Right lobe of liver (tissue), 6 donors: ENCODE data around the gene SAFB2. TPM values are rescaled to one million over a fixed set of nuclear protein-coding genes. Genes with fewer than 3 reads are reported as not detected.

Experiments used
- ATAC-seq, 4 donors: fragments of 200-7000 bp; cut with Tn5 transposase; one replicate each; pipeline ENCODE4 v1.9.1; 2020; ENCODE audit warnings: mild to moderate bottlenecking in 4 of 4, moderate library complexity in 4 of 4
- DNase-seq, 3 donors: peaks; one replicate each; pipeline ENCODE4 v3.0.0-alpha.2; 2020
- H3K27ac ChIP-seq, 3 donors: fragments of 200-600 bp; one replicate each; pipeline ENCODE4 v1.8.0; 2022
- H3K27me3 ChIP-seq, 2 donors: fragments of 200-600 bp; one replicate each; pipeline ENCODE4 v1.8.0; 2022
- H3K36me3 ChIP-seq, 4 donors: fragments of 200-600 bp; sonication (generic) in 1 of 4; one replicate each; pipeline versions ENCODE4 v1.5.1 to v1.8.0; 2017 to 2022; ENCODE audit warnings: control low read depth in 1 of 4
- H3K4me1 ChIP-seq, 4 donors: fragments of 200-600 bp; sonication (generic) in 1 of 4; one replicate each; pipeline versions ENCODE4 v1.5.1 to v1.8.0; 2017 to 2022; ENCODE audit warnings: control low read depth in 1 of 4
- H3K4me3 ChIP-seq, 3 donors: fragments of 200-600 bp; one replicate each; pipeline ENCODE4 v1.8.0; 2022
- H3K9me3 ChIP-seq, 4 donors: fragments of 200-600 bp; sonication (generic) in 1 of 4; one replicate each; pipeline versions ENCODE4 v1.5.1 to v1.8.0; 2017 to 2022; ENCODE audit warnings: control low read depth in 1 of 4
- CTCF ChIP-seq, 4 donors: fragments of 200-600 bp in 3 of 4; fragments of 450-650 bp in 1 of 4; IDR thresholded peaks; one replicate each; pipeline versions ENCODE4 v1.5.1 to v1.8.0; 2016 to 2022; ENCODE audit warnings: antibody characterized with exemption in 4 of 4, mild to moderate bottlenecking in 2 of 4
- POLR2A ChIP-seq: fragments of 450-650 bp; IDR thresholded peaks from one replicate; pipeline ENCODE4 v1.6.1; 2017; ENCODE audit warnings: antibody characterized with exemption, mild to moderate bottlenecking
- WGBS: methylation state at CpG from one replicate; pipeline ENCODE4 v1.1.6; 2018; ENCODE audit warnings: low coverage, low lambda C conversion rate; ENCODE audit not compliant: insufficient coverage; ENCODE audit errors: missing lambda C conversion rate; 5-methylcytosine and 5-hydroxymethylcytosine counted together
- intact Hi-C, 2 donors: fragments of 100-400 bp; cut with DNase I; formaldehyde crosslinking; loops; one replicate each; pipeline versions ENCODE4 v1.11.2 to v1.14.1; 2022
- total RNA-seq, 6 experiments: library from RNA; depleted of rRNA in 2 of 6; stranded (reverse); fragments of >200 nt in 2 of 6; fragmentation: NEBNext Ultra II Directional in 3 of 6; extraction: Animal tissue kit (Norgen Biotek cat#: 25700) in 3 of 6; gene quantifications; one replicate each; pipeline versions ENCODE4 v1.1.0 to v1.2.4, GENCODE V29; 2016 to 2023
- donor health status: DM: no; HTN: yes; CAD: no.
- donor health status: DM: no; HTN: no; CAD: no.
- donor health status: DM: no; HTN: no; CAD: no.
- donor health status: DM: no; HTN: yes; CAD: no.
- donor health status: DM: no; HTN: yes; CAD: no.

Gene SAFB2
- total RNA-seq, 6 experiments from 2014 or later, result 16.9 to 48.9 (median 41.7) TPM

GRCh38 chr19:5561559-5561958 lies 61.0 kb downstream of the SAFB2 start:
- no peak for ATAC-seq
- WGBS, result 69% methylated on average over 5 of the region's 6 CpGs

GRCh38 chr19:5560156-5560555 lies 62.4 kb downstream of the SAFB2 start:
- intact Hi-C loops, result no loop called here
- no peak for TF ChIP-seq POLR2A
- ATAC-seq, result no peak
- WGBS, result 48% methylated on average over 7 of the region's 19 CpGs
- no peak overlapping the region for H3K27ac ChIP-seq
- H3K4me1 ChIP-seq, result no peaks in the 10 kb centered on the region
- no peak for DNase-seq
- H3K27me3 ChIP-seq, result no peaks in the 10 kb centered on the region
- H3K36me3 ChIP-seq, result no peaks in the 10 kb centered on the region
- no peaks in the 10 kb centered on the region for H3K9me3 ChIP-seq
- no peak overlapping the region for H3K4me3 ChIP-seq

More at GRCh38 chr19:5561559-5561958, 61.0 kb downstream of the SAFB2 start:
- Histone ChIP-seq H3K27me3 (no peaks in the 10 kb centered on the region), H3K4me1 (no peaks in the 10 kb centered on the region), H3K36me3 (no peaks in the 10 kb centered on the region), H3K9me3 (no peaks in the 10 kb centered on the region), H3K4me3 (no peak overlapping the region), H3K27ac (no peak overlapping the region)
- DNase-seq, result no peak
- intact Hi-C loops, result no loop called here
- peak in 3 of 4 donors; percentile 12 to 31 (median 20) for TF ChIP-seq CTCF (IDR thresholded peaks at IDR 0.05)
- no peak for TF ChIP-seq POLR2A

- DNase-seq (no peak), ATAC-seq (no peak)
These were observed 62.8 kb downstream of the SAFB2 start for GRCh38 chr19:5559804-5560133.

GRCh38 chr19:5558101-5558621 lies 64.4 kb downstream of the SAFB2 start:
- no peak for ATAC-seq

More at GRCh38 chr19:5559804-5560133, 62.8 kb downstream of the SAFB2 start:
- H3K4me3 ChIP-seq, result no peak overlapping the region
- TF ChIP-seq POLR2A (no peak), CTCF (IDR thresholded peaks at IDR 0.05) (no peak)
- WGBS, result 36% methylated on average over 2 of the region's 3 CpGs
- H3K27ac ChIP-seq, result no peak overlapping the region
- H3K9me3 ChIP-seq, result no peaks in the 10 kb centered on the region
- H3K36me3 ChIP-seq, result no peaks in the 10 kb centered on the region
- no peaks in the 10 kb centered on the region for H3K27me3 ChIP-seq
- intact Hi-C loops, result no loop called here
- H3K4me1 ChIP-seq, result no peaks in the 10 kb centered on the region

GRCh38 chr19:5557691-5558090 lies 64.9 kb downstream of the SAFB2 start:
- intact Hi-C loops, result no loop called here

More at GRCh38 chr19:5558101-5558621, 64.4 kb downstream of the SAFB2 start:
- intact Hi-C loops, result no loop called here
- Histone ChIP-seq H3K4me1 (no peaks in the 10 kb centered on the region), H3K27ac (no peak overlapping the region), H3K27me3 (no peaks in the 10 kb centered on the region), H3K4me3 (no peak overlapping the region), H3K36me3 (no peaks in the 10 kb centered on the region), H3K9me3 (no peaks in the 10 kb centered on the region)
- no peak for TF ChIP-seq POLR2A
- TF ChIP-seq CTCF (IDR thresholded peaks at IDR 0.05), result no peak
- no peak for DNase-seq
- 58% methylated on average over 2 of the region's 2 CpGs for WGBS

More at GRCh38 chr19:5557691-5558090, 64.9 kb downstream of the SAFB2 start:
- Histone ChIP-seq H3K4me3 (no peak overlapping the region), H3K36me3 (no peaks in the 10 kb centered on the region), H3K27ac (no peak overlapping the region), H3K27me3 (no peaks in the 10 kb centered on the region), H3K9me3 (no peaks in the 10 kb centered on the region), H3K4me1 (no peaks in the 10 kb centered on the region)
- no peak for DNase-seq
- no peak for ATAC-seq
- 45% methylated on average over 4 of the region's 13 CpGs for WGBS
- no peak for TF ChIP-seq CTCF (IDR thresholded peaks at IDR 0.05)
- no peak for TF ChIP-seq POLR2A
